MG63 (cell line): ENCODE results near the gene OR2A25. TPM values are rescaled to one million over a fixed set of nuclear protein-coding genes. Genes with fewer than 3 reads are reported as not detected.

Source experiments
- DNase-seq: peaks from one replicate; pipeline ENCODE4 v3.0.0-alpha.2; 2020
- H3K27me3 ChIP-seq: fragments of 250-450 bp; sonication (Bioruptor Pico); 2 replicates; pipeline ENCODE4 v1.5.1; 2020; ENCODE audit warnings: mild to moderate bottlenecking, moderate library complexity
- H3K36me3 ChIP-seq: fragments of 250-450 bp; sonication (Bioruptor Pico); 2 replicates; pipeline ENCODE4 v1.5.1; 2020; ENCODE audit warnings: mild to moderate bottlenecking, moderate library complexity
- H3K4me3 ChIP-seq: fragments of 250-450 bp; sonication (Bioruptor Pico); 2 replicates; pipeline ENCODE4 v1.5.1; 2020; ENCODE audit warnings: mild to moderate bottlenecking, moderate library complexity
- H3K9me3 ChIP-seq: fragments of 250-450 bp; sonication (Bioruptor Pico); 2 replicates; pipeline ENCODE4 v1.5.1; 2020; ENCODE audit warnings: mild to moderate bottlenecking, moderate library complexity
- total RNA-seq: library from RNA; depleted of rRNA; stranded (reverse); fragments of >200 nt; shearing (Covaris generic); gene quantifications from 2 replicates; pipeline ENCODE4 v1.2.3, GENCODE V29; 2014; ENCODE audit warnings: low replicate concordance; rRNA removed

Gene OR2A25
- total RNA-seq, 1 experiment from 2014 or later = not detected

DNA sequence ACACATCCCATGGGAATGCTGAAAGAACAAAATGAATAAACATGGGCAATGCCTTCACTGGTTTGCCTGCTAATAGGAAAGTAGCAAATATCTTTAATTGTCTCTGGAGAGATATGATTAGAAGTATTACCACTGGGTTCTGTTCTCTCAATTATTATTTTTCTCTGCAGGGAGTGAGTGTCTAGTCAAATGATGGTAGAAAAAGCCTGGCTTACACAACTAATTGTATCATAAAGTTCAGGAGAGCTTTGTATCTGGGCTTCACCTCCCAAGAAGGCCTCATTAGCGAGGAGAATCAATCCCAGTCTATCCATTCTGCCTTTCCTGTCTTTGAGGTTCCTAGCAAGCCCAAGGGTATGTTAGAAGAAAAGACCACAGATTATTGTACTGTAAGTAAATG, 53.3 kb downstream of the OR2A25 start, which contains the start of gene OR2A14:
Gene OR2A14, plus strand, starts transcription at position 301 of the 400 bp plus-strand sequence. CDS start 5,937 bp downstream, outside the sequence.
- no peaks in the 10 kb centered on the region for H3K9me3 ChIP-seq
- DNase-seq = no peak
- H3K27me3 ChIP-seq = no peaks in the 10 kb centered on the region
- H3K4me3 ChIP-seq = no peak within 1 kb of the TSS
- H3K36me3 ChIP-seq = no peaks in the 10 kb centered on the region

Other genes starting within 250 kb of the OR2A25 start
- 42.0 and 64.5 TPM in 2 replicates for gene TCAF1, start 167.6 kb upstream of the OR2A25 start, total RNA-seq
- not detected in 2 replicates for gene OR2F2, start 134.6 kb upstream of the OR2A25 start, total RNA-seq
- 0.49 TPM in 1 of 2 replicates, not detected in the other for gene OR2F1, start 115.0 kb upstream of the OR2A25 start, total RNA-seq
- gene OR6B1, start 69.5 kb upstream of the OR2A25 start, total RNA-seq = not detected in 2 replicates
- not detected in 2 replicates for gene OR2A5, start 20.9 kb upstream of the OR2A25 start, total RNA-seq
- not detected in 2 replicates for gene OR2A12, start 16.5 kb downstream of the OR2A25 start, total RNA-seq
- gene OR2A2, start 39.8 kb downstream of the OR2A25 start, total RNA-seq = not detected in 2 replicates
- not detected in 2 replicates for gene OR2A14, start 53.4 kb downstream of the OR2A25 start, total RNA-seq
- gene CTAGE4, start 113.7 kb downstream of the OR2A25 start, total RNA-seq = 0.57 and 2.1 TPM in 2 replicates
- 0.76 TPM in 2 replicates for gene ARHGEF35, start 126.0 kb downstream of the OR2A25 start, total RNA-seq
- not detected in 2 replicates for gene OR2A42, start 169.8 kb downstream of the OR2A25 start, total RNA-seq
- 0.79 TPM in 1 of 2 replicates, not detected in the other for gene OR2A7, start 195.0 kb downstream of the OR2A25 start, total RNA-seq
- 0.57 TPM in 1 of 2 replicates, not detected in the other for gene CTAGE8, start 199.5 kb downstream of the OR2A25 start, total RNA-seq
- gene OR2A1, start 242.6 kb downstream of the OR2A25 start, total RNA-seq = not detected in 2 replicates